Activated CD8-positive, alpha-beta memory T cell treated with anti-CD3 and anti-CD28 coated beads, Interleukin-2, amount 50 U/mL, for 1 hour (primary cell): ENCODE measurements around the gene FAF1.

ENCODE experiments used
- DNase-seq: peaks from one replicate; pipeline ENCODE4 v3.0.0-alpha.2; 2020; ENCODE audit errors: extremely low read depth

Gene FAF1

DNA sequence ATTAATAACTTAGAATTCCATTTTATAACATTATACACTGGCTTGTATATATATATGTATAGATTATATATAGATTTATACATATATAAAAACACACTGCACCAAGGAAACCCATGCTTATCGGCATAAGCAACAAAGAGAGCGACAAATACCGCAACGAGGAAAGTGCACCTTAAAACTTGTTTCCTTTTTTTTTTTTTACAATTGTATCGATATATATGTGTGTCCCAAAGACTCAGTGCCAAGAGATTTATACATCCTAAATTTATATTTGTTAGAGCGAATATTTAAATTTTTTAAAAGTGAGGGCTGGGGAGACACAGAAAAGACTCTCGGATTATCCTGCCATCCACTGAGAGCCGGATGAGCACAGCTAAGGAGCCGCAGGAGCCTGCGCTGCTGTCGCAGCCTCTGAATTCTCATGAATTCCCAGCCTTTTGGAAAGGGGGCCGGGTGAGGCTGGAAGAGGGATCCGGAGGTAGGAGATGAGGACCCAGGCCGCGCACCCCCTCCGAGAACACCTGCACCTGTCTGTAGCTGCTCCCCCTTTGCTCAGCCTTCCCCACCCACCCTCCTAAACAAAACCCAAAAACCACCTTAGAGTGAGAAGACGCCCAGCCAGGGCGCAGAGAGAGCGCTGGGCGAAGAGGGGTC lies 542.0 kb downstream of the FAF1 start:
- DNase-seq: no peak

DNA sequence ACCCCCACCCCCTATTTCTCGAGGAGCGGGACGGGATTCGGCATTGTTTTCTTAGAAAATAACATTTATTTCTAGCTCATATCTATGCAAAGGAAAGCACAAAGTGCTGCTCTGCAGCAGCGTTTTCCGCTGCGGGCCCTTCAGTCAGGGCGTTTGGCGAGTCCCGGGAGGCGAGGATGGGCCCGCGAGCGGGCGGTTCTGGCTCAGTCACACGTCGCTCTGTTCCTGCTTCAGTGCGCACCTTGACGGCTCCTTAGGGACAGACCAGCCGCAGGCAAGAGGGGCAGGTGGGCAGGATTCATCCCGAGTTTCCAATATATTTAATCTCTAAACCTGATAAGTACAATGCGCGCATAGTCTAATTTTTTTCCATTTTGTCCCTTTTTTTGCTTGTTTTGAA lies 542.6 kb downstream of the FAF1 start:
- no peak for DNase-seq

DNA sequence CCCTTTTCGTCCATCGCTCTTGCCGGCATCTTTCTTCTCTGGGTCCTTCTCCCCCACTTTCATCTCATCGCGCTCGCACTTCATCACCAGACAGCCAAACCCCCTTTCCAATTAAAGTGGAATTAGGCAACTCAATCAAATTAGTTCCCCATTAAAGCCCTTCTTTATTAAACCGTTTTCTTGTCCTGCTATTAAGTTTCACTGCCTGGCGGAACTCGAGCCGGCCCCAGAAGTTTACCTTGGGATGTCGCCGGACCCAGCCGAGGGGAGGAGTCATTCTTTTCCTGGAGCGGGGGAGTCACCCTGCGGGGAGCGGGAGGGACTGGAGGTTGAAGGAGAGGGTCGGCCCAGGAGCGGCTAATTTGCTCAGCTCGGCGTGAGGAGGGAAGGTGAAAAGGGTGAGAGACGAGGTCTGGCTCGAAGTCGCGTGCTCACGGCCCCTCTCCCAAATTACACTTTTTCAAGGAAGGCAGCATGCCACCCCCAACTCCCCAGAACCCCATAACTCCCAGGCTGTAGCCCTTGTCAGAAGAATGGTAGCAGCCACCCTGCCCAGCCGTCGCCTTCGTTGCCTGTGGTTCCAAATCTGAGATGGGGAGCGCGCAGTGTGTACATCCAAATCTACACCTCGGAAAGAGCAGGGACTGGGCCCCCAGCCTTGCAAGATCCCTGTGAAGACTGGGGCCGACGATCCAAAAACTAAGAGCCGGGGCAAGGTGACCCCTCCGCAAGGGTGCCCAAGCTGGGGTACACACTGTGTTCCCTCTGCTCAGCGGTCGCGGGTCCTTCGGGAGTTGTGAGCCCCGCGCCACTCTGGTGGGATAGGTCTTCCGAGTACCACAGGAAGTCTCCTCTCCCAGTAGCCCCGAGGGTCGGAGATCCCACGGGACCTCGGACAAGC lies 543.3 kb downstream of the FAF1 start:
- no peak for DNase-seq

DNA sequence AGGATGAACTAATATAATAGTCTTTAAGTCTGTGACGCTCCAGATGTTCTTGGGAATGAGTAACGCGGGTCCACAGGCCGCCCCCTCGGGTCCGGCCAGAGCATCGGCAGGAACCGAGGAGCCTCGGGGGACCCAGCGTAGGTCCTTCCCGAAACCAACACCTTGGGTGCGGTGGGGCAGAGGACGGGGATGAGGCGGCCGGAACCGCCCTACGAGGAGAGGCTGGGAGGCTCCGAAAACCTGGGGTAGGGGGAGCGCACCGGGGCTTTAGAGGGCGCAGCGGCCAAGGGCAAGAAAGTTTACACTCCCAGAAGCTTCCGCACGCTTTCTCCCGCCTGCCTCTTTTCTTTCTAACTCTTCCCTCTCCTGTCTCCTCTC lies 543.9 kb downstream of the FAF1 start:
- no peak for DNase-seq

DNA sequence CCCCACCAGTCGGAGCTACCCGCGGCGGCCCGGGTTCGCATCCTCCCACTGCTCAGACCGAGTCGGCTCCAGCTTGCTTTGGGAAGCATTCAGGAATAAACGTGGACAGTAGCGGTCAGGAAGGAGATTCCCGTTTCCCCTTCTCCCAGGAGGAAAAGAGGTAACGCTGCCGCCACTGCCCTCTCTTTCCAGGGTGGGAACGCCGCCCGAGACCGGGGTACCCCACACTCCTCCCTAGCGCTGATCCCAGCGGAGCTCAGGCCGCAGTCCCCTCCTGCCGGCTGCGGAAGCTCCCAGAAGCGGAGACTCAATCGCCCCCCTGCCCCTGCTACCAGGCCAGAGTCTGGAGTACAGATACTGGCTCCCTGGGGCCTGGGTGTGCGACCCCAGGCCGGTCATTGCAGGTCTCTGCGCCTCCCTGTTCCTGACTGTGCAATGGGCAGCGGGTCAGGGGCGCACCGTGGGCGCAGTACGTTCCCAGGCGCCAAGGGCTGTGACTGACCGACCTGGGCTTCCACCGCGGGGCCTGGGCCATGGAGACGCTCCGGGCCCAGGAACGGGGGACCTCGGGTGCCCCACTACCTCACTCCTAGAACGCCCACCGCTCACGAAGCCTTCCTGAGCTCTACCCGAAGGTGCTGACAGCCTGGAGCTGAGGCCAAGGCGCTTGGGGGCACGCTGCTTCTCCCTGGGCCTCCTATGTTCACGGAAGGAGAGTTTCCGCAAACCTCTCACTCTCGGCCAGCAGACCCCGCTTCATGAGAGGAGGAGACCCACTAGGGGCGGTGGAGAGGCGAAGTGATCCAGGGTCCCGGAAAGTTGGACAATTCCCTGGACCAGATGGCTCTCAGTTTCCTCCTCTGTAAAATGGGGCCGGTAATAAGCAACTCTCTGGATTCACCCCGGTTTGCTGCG lies 544.6 kb downstream of the FAF1 start:
- DNase-seq: no peak

DNA sequence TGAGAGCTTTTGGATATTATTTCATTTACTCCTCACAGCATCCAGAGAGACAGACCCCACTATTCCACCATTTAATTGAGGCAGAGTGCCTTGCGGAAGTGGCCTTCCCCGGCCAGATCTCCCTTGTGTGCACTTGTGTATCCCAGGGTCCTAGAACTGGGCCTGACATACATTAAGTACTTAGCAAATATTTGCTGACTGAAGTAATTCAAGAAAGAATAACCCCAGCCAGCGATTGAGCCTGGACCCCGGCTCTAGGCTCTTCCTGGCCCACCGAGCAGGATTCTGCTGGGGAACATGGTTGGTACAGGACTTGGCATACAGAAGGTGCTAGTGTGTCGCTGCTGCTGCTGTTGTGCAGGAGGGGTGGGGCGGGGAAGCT lies 545.2 kb downstream of the FAF1 start:
- DNase-seq: no peak

DNA sequence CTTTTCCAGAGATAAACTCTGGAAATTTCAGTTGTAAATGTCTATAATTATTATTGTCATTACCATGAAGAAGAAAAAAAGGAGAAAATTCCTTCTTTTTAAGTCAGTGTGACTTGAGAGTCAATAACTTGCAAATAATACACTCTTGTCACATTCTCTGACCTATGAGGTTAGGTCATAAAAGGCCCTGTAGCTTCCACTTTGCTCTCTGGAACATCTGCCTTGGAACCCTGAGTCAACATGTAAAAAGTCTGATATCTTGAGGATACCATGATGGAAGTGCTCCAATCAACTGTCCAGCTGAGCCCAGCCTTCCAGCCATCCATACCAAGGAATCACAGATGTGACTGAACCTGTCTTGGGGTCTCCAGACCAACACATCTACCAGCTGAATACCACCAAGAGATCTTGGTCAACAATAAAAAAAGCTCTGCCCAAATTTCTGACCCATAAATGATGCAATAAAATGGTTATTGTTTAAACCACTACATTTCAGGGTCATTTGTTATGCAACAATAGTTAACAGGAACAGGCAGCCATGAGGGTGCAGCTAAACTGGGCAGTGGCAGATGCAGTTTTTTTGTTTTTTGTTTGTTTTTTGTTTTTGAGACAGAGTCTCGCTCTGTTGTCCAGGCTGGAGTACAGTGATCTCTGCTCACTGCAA lies 547.1 kb downstream of the FAF1 start:
- no peak for DNase-seq

DNA sequence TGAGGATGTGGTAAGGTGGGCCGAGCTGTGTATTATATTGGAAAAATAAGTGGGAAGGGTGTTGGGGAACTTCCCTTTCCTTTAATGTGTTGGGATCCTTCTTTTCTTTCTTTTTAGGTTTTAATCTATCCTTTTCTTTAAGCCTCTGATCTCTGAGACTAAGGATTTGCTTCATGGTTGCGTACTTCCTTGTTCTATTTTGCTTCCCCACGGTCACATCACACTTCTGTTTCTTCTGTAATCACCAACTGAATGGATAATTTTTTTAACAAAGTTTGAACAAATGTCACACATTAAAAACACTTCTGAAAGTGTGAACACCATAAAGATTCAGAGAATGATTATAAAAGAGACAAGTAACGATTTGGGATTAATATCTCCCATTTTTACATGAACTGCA lies 554.3 kb downstream of the FAF1 start:
- DNase-seq: no peak

DNA sequence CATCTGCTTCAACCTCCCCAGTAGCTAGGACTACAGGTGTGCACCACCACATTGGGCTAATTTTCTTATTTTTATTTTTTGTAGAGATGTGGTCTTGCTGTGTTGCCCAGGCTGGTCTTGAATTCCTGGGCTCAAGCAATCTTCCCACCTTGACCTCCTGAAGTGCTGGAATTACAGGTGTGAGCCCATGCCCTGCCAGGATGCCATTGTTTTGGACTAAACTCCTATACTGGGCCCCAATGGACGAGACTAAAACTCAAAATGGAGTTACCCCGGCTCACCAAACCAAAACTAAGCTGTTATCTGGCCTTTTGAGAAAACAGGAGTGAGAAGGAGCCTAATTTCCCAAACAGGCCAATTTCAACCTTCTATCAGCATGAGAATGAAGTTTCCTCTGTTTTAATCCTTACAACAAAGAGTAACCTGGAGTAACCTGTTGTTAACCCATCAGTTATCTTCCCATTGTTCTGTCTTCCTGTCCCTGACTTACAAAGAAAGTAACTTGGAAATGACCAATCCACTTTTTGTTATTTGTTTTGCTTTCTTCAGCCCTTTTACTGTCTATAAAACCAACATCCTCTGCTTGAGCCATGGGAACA lies 566.4 kb downstream of the FAF1 start:
- no peak for DNase-seq
